D721Med (cell line): ENCODE measurements around the gene MEPCE.
"Not testable (repeated sequence)": the region's sequence is repeated elsewhere in the genome, so short reads cannot be mapped to it uniquely, and the experiment has no call there.

Experiments used
- DNase-seq: peaks from one replicate; pipeline ENCODE4 v3.0.0; 2011; ENCODE audit warnings: low spot score; ENCODE audit not compliant: insufficient read length
- FAIRE-seq: peaks from 2 replicates; lab custom pipeline; 2011; peaks lifted over from hg19 to GRCh38; lab: Jason Lieb, UNC
- CTCF ChIP-seq: IDR thresholded peaks from 2 replicates; pipeline ENCODE4 v1.5.1; 2012; ENCODE audit warnings: mild to moderate bottlenecking, control low read depth; ENCODE audit not compliant: insufficient read depth; ENCODE audit errors: missing control alignments

The MEPCE gene

GRCh38 chr7:100435401-100436304 is 6.0 kb downstream of the MEPCE start:
- no peak for TF ChIP-seq CTCF
- FAIRE-seq (no peak), DNase-seq (no peak)

GRCh38 chr7:100437150-100438100 is 7.8 kb downstream of the MEPCE start:
- FAIRE-seq (no peak), DNase-seq (no peak)
- no peak for TF ChIP-seq CTCF

- TF ChIP-seq CTCF, result no peak
- no peak for FAIRE-seq
- DNase-seq, result no peak
Measured at GRCh38 chr7:100438172-100438571, 8.5 kb downstream of the MEPCE start.

- not testable (repeated sequence) for FAIRE-seq, DNase-seq
Measured at GRCh38 chr7:100438731-100439130, 9.1 kb downstream of the MEPCE start.

- FAIRE-seq, DNase-seq: not testable (repeated sequence)
Measured at GRCh38 chr7:100439244-100439643, 9.6 kb downstream of the MEPCE start.

DNA sequence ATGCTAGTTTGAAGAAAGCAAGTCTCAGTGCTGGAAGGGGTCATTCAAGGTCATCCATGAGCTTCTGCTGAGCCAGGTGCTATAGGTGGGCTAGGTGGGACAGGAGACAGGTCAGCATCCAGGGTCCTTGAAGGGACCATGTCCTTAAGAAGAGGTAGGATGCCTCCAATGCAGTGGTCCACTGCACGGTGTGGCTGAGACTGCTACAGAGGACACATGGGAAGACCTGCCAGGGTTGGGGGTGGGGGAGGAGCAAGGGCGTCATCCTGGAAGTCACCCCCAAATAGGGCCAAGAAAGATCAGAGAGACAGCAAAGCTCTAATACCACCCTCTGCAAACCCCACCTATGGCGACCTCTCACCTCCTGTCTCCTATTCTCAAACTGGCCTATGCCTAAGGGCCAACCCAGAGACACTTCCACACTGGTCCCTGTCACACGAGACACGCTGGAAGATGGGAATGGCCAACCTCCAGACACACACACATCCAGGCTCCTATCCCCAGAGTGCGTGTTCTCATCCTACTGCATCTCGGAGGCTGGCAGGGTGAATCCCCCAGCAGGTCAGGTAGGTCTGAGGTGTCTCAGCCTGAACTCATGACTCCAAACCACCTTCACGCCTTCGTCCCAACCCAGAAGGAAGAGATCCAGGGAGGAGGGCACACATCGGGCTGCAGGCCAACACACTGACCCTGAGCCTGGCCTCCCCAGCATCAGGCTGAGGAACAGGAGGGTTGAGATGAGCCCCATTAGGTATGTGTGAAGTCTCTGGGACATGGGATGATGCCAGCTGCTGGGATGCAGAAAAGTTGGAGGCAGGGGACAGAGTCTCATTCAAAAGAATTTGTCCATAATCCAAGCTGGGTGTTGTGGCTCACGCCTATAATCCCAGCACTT is 12.3 kb downstream of the MEPCE start:
- TF ChIP-seq CTCF, result no peak
- FAIRE-seq (no peak), DNase-seq (no peak)

DNA sequence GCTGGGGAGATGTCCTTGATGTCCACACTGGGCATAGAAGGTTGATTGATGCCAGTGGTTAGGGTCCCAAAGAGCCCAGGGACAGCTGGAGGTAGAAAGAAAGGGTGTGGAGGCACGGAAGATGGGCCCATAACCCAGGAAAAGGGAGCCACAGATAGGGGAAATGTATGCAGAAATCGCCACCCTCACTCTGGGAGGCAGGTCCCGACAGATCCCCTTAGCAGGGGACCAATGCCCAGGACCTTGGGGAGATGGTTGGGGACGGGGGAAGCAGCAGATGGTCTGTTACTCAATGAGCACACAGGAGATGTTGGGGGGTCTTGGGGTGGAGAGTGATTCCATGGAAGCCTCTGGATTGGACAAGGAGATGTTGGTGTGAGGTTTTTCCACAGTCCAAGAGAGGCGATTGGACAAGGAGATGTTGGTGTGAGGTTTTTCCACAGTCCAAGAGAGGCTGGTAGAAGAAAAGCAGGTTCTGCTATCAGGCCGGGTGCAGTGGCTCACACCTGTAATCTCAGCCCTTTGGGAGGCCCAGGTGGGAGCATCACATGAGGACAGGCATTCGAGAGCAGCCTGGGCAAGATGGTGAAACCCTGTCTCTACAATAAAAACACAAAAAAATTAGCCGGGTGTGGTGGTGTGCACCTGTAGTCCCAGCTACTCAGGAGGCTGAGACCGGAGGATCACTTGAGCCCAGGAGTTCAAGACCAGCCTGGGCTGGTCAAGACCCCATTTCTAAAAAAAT is 13.6 kb downstream of the MEPCE start:
- no peak for TF ChIP-seq CTCF
- FAIRE-seq (no peak), DNase-seq (no peak)
